Activated CD8-positive, alpha-beta T cell treated with anti-CD3 and anti-CD28 coated beads, Interleukin-2, amount 10 ng/mL, durations not matched to agents 7 days and 5 days (primary cell): ENCODE results near the gene WDR1. TPM values are rescaled to one million over a fixed set of nuclear protein-coding genes. Genes with fewer than 3 reads are reported as not detected.
A peak's percentile ranks its signal among the peaks of the same experiment; 100 is the strongest.

Experiments
- ATAC-seq: fragments of 150-1000 bp; cut with Tn5 transposase; one replicate; pipeline ENCODE4 v1.10.0; 2021; ENCODE audit warnings: moderate library complexity
- CTCF ChIA-PET: fragments of 350-600 bp; sonication (Branson Sonifier 250); formaldehyde crosslinking; loops from one replicate; lab custom pipeline; 2021; ENCODE audit warnings: antibody characterized with exemption; lab: Charles Lee
- POLR2A ChIA-PET: fragments of 350-600 bp; sonication (Branson Sonifier 250); formaldehyde crosslinking; loops from one replicate; lab custom pipeline; 2021; ENCODE audit warnings: antibody characterized with exemption; lab: Charles Lee
- DNase-seq: peaks from one replicate; pipeline ENCODE4 v3.0.0-alpha.2; 2020
- H3K27ac Mint-ChIP-seq: one replicate; pipeline ENCODE4 v1.8.0; 2021; ENCODE audit warnings: mild to moderate bottlenecking, mixed read lengths
- H3K27me3 Mint-ChIP-seq: one replicate; pipeline ENCODE4 v1.8.0; 2021; ENCODE audit warnings: low read depth, mixed read lengths
- H3K36me3 Mint-ChIP-seq: one replicate; pipeline ENCODE4 v1.8.0; 2021; ENCODE audit warnings: low read depth, mixed read lengths
- H3K4me1 Mint-ChIP-seq: one replicate; pipeline ENCODE4 v1.8.0; 2021; ENCODE audit warnings: low read depth, mixed read lengths
- H3K4me3 Mint-ChIP-seq: one replicate; pipeline ENCODE4 v1.8.0; 2021; ENCODE audit warnings: mild to moderate bottlenecking, mixed read lengths
- H3K9me3 Mint-ChIP-seq: one replicate; pipeline ENCODE4 v1.8.0; 2022; ENCODE audit warnings: mixed read lengths; ENCODE audit not compliant: insufficient read depth
- total RNA-seq, 2 experiments: library from RNA; stranded (reverse); gene quantifications; one replicate each; pipeline ENCODE4 v1.2.3, GENCODE V29; 2021

Gene WDR1
- total RNA-seq, 2 experiments from 2014 or later: 516 to 550 TPM

DNA sequence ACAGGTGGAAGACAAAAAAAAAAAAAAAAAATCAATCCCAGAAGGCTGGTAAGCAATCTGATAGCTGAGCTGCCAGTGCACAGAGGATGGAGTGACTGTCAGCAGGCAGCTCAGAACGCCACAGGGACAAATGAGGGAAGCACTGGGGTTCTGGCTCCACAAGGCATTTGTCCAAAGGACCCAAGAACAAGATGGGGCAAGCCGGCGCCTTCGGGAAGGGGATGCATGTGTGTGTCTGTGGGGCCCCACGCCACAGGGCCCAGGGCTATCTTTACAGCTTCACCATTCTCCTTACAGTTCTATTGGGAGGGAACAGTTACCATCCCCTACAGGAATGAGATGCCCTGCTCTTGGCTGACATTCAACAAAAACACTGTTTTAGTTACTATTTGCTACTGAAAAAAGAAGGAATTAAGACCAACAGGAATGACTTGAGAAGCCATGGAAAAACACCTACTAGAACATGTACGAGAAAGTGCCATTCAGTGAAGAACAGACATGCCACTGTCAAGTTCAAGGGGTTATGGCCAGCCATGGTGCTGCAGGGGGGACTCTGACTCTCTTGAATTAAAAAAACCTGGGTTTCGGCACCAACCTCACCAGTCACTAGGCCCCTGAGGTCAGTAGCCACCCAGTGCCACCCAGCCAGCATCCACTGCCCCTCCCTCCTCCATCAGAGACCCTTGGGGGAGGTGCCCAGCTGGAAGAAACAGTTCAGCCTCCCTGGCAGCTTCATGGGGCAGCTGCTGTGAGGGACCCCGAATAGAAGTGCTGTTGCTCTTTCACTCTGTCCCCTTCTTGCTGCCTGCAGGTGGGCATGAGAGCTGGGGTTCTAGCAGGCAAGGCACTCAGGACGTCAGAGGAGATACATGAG lies 18.5 kb downstream of the WDR1 start:
- ATAC-seq: no peak
- ChIA-PET POLR2A (interaction anchor here (3.1 kb wide), 1 partner anchor 19 kb away, joined by 32 read pairs; the partner anchor contains the start of gene WDR1), CTCF (interaction anchor here (2.7 kb wide), 1 partner anchor 19 kb away, joined by 9 read pairs; the partner anchor contains the start of gene WDR1)
- H3K4me1 Mint-ChIP-seq: peaks cover 100% of the 10 kb centered on the region
- peaks cover 93% of the 10 kb centered on the region for H3K36me3 Mint-ChIP-seq
- H3K27me3 Mint-ChIP-seq: no peaks in the 10 kb centered on the region
- no peak overlapping the region for H3K4me3 Mint-ChIP-seq
- no peak for DNase-seq
- peak overlapping the region; percentile 91 for H3K27ac Mint-ChIP-seq
- H3K9me3 Mint-ChIP-seq: no peaks in the 10 kb centered on the region

DNA sequence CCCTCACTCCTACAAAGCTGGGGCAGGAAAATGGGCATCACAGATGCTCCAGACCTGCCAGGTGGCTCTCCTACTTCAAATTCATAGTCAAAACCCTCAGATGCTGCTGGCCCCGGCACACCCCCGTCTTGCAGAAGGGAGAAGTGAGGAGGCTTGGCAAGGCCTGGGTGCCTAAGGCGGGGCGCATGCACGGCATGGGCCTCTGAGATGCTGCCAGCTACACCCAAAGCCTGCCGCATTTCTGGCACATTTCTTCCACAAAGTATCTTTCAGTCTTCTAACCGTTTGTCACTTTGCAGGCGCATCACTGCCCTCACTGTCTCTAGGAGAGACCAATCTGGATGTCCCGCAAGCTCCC lies 19.6 kb downstream of the WDR1 start:
- DNase-seq (no peak), ATAC-seq (no peak)
- peaks cover 100% of the 10 kb centered on the region for H3K4me1 Mint-ChIP-seq
- H3K36me3 Mint-ChIP-seq: peaks cover 95% of the 10 kb centered on the region
- ChIA-PET POLR2A (interaction anchor here (0.9 to 4.5 kb wide), 5 partner anchors 7 to 20 kb away, joined by 3 to 48 read pairs (median 6); partner anchors contain the start of gene WDR1), CTCF (interaction anchor here (1.3 to 3.2 kb wide), 2 partner anchors 14 to 21 kb away, joined by 4 to 16 read pairs; no protein-coding TSS in a partner anchor)
- H3K27me3 Mint-ChIP-seq: no peaks in the 10 kb centered on the region
- peak overlapping the region; percentile 58 for H3K4me3 Mint-ChIP-seq
- H3K9me3 Mint-ChIP-seq: no peaks in the 10 kb centered on the region
- peak overlapping the region; percentile 91 for H3K27ac Mint-ChIP-seq

GRCh38 chr4:10096201-10096977 lies 20.2 kb downstream of the WDR1 start:
- DNase-seq (peak; percentile 89), ATAC-seq (peak; percentile 74)
- Mint-ChIP-seq H3K4me1 (peaks cover 97% of the 10 kb centered on the region), H3K9me3 (no peaks in the 10 kb centered on the region), H3K4me3 (peak overlapping the region; percentile 58), H3K27ac (peak overlapping the region; percentile 91), H3K36me3 (peaks cover 95% of the 10 kb centered on the region), H3K27me3 (no peaks in the 10 kb centered on the region)
- ChIA-PET POLR2A (interaction anchor here (0.9 to 4.5 kb wide), 10 partner anchors 8 to 360 kb away, joined by 3 to 48 read pairs (median 4); partner anchors contain the start of gene WDR1), CTCF (interaction anchor here (1.0 to 3.2 kb wide), 8 partner anchors 9 to 365 kb away, joined by 3 to 16 read pairs (median 4); no protein-coding TSS in a partner anchor)

DNA sequence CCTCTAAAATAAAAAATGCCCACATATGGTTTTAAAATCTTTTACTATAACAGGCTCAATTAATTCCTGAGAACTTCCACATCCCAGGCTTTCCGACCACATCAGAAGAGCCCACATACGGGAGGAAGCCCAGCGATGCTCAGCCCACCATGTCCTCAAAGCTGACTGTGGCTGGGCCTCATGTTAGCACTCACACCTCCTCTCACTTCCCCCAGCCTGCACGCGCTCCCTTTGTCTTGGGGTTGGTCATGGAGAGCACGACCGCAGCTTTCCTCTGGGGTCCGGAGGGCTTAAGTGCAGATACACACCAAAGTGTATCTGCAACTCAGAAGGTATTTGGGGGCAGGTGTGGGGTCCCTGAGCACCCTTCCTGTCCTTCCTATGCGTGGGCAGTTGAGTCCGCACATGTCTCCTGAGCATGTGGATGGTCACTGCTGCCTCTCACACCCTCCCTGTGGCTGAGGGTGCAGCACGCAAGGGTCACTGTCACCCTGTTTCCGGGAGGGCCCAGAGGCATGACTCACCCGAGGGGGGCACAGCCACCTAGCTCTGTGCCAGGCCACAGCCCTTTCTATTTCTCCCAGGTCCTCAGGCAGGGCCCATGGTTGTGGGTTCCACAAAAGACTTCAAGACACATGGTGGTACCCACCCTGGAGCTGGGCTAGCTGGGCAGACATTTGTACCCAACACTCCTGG lies 21.2 kb downstream of the WDR1 start:
- Mint-ChIP-seq H3K36me3 (peaks cover 95% of the 10 kb centered on the region), H3K27ac (peak overlapping the region; percentile 91), H3K9me3 (no peaks in the 10 kb centered on the region), H3K27me3 (no peaks in the 10 kb centered on the region), H3K4me1 (peaks cover 95% of the 10 kb centered on the region), H3K4me3 (peak overlapping the region; percentile 58)
- ATAC-seq (peak; percentile 17), DNase-seq (peak; percentile 44)
- ChIA-PET CTCF (interaction anchor here (1.0 to 3.2 kb wide), 8 partner anchors 10 to 366 kb away, joined by 3 to 16 read pairs (median 4); no protein-coding TSS in a partner anchor), POLR2A (interaction anchor here (1.0 to 4.5 kb wide), 9 partner anchors 9 to 361 kb away, joined by 3 to 48 read pairs (median 5); partner anchors contain the start of gene WDR1)

GRCh38 chr4:10094841-10095240 lies 21.8 kb downstream of the WDR1 start:
- ChIA-PET POLR2A (interaction anchor here (1.8 to 4.5 kb wide), 3 partner anchors 12 to 23 kb away, joined by 4 to 48 read pairs (median 7); partner anchors contain the start of gene WDR1), CTCF (interaction anchor here (1.0 to 3.2 kb wide), 3 partner anchors 12 to 67 kb away, joined by 3 to 16 read pairs (median 10); no protein-coding TSS in a partner anchor)
- DNase-seq: no peak
- no peaks in the 10 kb centered on the region for H3K9me3 Mint-ChIP-seq
- ATAC-seq: no peak
- H3K4me1 Mint-ChIP-seq: peaks cover 94% of the 10 kb centered on the region
- peaks cover 96% of the 10 kb centered on the region for H3K36me3 Mint-ChIP-seq
- H3K4me3 Mint-ChIP-seq: peak overlapping the region; percentile 58
- H3K27me3 Mint-ChIP-seq: no peaks in the 10 kb centered on the region
- H3K27ac Mint-ChIP-seq: peak overlapping the region; percentile 91

DNA sequence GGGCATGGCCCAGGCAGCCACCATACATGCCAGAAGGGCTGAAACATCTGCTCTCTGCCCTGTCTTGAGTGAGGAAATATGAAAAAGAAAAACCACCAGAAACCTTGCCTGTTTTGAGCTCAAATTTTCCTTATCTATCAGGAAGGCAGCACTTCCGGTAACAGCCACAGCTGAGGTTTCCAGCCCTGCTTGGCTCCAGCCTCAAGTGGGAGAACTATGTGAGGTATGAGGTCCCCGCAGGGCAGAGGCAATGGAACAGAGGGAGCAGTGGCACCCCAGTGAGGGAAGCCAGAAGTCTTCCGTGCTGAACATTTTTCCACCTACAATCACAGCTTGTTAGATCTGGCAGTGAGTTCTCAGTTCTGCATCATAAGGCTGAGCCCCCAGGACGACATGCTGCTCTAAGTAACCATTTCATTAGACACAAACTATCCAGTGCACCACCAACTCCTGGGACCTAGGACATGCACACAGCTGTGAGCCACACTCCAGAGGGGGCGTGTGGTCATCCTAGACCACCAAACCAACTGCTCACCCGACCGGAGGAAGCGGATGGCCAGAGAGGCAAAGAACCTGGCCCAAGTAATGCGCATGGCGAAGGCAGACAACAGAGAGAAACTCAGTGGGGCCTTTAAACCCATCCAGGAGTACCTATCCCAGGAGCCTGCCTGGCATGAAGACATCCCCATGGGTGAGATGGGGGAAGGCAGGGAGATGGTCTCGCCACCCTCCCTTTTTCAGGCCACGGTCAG lies 22.6 kb downstream of the WDR1 start:
- POLR2A ChIA-PET: interaction anchor here (0.6 to 4.5 kb wide), 5 partner anchors 10 to 23 kb away, joined by 3 to 48 read pairs (median 4); partner anchors contain the start of gene WDR1
- Mint-ChIP-seq H3K9me3 (no peaks in the 10 kb centered on the region), H3K27me3 (no peaks in the 10 kb centered on the region), H3K4me1 (peaks cover 85% of the 10 kb centered on the region), H3K36me3 (peaks cover 94% of the 10 kb centered on the region), H3K27ac (peak overlapping the region; percentile 91), H3K4me3 (peak overlapping the region; percentile 48)
- DNase-seq (peak; percentile 45), ATAC-seq (peak; percentile 21)
- CTCF ChIA-PET: interaction anchor here (1.0 to 3.2 kb wide), 2 partner anchors 24 to 67 kb away, joined by 3 to 16 read pairs; no protein-coding TSS in a partner anchor

GRCh38 chr4:10093271-10093621 lies 23.4 kb downstream of the WDR1 start:
- ChIA-PET CTCF (no interaction called here), POLR2A (interaction anchor here (0.9 to 4.5 kb wide), 3 partner anchors 16 to 24 kb away, joined by 4 to 48 read pairs (median 7); partner anchors contain the start of gene WDR1)
- Mint-ChIP-seq H3K27ac (peak overlapping the region; percentile 91), H3K4me1 (peaks cover 78% of the 10 kb centered on the region), H3K36me3 (peaks cover 94% of the 10 kb centered on the region), H3K27me3 (no peaks in the 10 kb centered on the region), H3K4me3 (peak overlapping the region; percentile 48), H3K9me3 (no peaks in the 10 kb centered on the region)
- ATAC-seq (no peak), DNase-seq (no peak)

- H3K27me3 Mint-ChIP-seq: no peaks in the 10 kb centered on the region
- peaks cover 72% of the 10 kb centered on the region for H3K4me1 Mint-ChIP-seq
- H3K27ac Mint-ChIP-seq: peak overlapping the region; percentile 91
- peaks cover 94% of the 10 kb centered on the region for H3K36me3 Mint-ChIP-seq
- ChIA-PET CTCF (no interaction called here), POLR2A (interaction anchor here (4.5 kb wide), 1 partner anchor 25 kb away, joined by 48 read pairs; the partner anchor contains the start of gene WDR1)
- DNase-seq (no peak), ATAC-seq (no peak)
- no peaks in the 10 kb centered on the region for H3K9me3 Mint-ChIP-seq
- H3K4me3 Mint-ChIP-seq: peak overlapping the region; percentile 48
These were observed 23.9 kb downstream of the WDR1 start for GRCh38 chr4:10092481-10093270.

DNA sequence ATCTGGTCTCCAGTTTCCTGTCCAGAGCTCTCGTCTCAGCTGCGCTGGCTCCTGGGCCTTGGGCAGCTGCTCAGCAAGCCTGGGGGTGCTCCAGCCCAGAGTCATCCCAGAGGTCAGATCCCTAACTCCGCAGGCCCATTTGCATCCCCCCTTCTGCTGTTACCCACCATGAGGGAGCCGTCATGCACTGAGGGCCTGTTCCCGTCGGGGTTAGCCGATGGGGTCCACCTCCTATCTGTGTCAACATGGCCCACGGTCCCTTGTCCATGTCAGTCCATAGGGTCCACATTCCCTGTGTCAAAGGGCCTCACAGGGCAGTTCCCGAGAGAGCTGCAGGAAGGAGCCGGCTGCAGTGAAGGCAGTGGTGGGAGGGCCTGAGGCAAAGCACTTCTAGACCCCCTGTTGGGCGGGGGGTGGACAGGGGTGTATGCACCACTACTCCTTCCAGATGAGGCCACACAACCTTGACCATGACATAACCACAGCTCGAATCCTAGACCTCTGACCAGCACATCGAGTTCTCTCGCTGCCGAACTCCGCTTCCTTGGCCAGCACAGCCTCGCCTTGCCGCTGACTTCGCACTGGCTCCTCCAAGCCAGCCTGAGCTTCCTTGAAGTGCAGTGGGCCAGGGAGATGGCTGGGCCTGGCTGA lies 24.9 kb downstream of the WDR1 start:
- DNase-seq (no peak), ATAC-seq (no peak)
- Mint-ChIP-seq H3K27me3 (no peaks in the 10 kb centered on the region), H3K4me3 (no peak overlapping the region), H3K27ac (peak overlapping the region; percentile 52), H3K9me3 (no peaks in the 10 kb centered on the region), H3K4me1 (peaks cover 62% of the 10 kb centered on the region), H3K36me3 (peaks cover 92% of the 10 kb centered on the region)
- ChIA-PET CTCF (no interaction called here), POLR2A (no interaction called here)
